ENCODE data around the gene CHCHD3. TPM values are rescaled to one million over a fixed set of nuclear protein-coding genes. Genes with fewer than 3 reads are reported as not detected.

The CHCHD3 gene
- total and polyA plus RNA-seq, 2 of the 4 experiments (the other 2 are of a cell fraction), result 56.9 to 141 TPM

DNA sequence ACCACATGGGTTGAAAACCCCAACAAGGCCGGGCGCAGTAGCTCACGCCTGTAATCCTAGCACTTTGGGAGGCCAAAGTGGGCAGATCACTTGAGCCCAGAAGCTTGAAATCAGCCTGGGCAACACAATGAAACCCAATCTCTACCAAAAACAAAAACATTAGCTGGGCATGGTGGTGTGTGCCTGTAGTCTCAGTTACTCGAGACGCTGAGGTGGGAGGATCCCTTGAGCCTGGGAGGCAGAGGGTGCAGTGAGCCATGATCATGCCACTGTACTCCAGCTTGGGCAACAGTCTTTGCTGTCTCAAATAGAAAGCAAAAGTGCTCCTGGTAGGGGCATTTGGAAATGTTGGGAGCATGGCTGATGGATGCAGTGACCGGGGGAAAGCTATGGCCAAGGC is 296.0 kb downstream of the CHCHD3 start:
- H2AK5ac ChIP-seq (ENCODE audit: low read depth, low read length), result no peak overlapping the region
- H2AFZ ChIP-seq (replicated peaks; ENCODE audit: low read length, poor library complexity), result no peak overlapping the region
- no peak overlapping the region for H4K5ac ChIP-seq (ENCODE audit: low read depth, low read length)
- no peaks in the 10 kb centered on the region for H3K79me1 ChIP-seq (ENCODE audit: low read depth in 1 of 2, low read length in 2 of 2)
- dilution Hi-C loops (cut with HindIII; ENCODE audit: low sequenced_read_pairs, unreplicated experiment), result no loop called here
- H2AK9ac ChIP-seq (replicated peaks; ENCODE audit: low read depth, low read length, poor library complexity), result no peak overlapping the region
- H3K9ac ChIP-seq (ENCODE audit: low read depth, low read length), result no peak overlapping the region
- H3K9me3 ChIP-seq (ENCODE audit: control insufficient read depth, insufficient read depth, low read length), result no peaks in the 10 kb centered on the region
- peaks cover 9% of the 10 kb centered on the region; the same call in 1 of the 2 replicates for H3K9me1 ChIP-seq (ENCODE audit: insufficient read depth, low read length)
- TF ChIP-seq, protein P1, sequence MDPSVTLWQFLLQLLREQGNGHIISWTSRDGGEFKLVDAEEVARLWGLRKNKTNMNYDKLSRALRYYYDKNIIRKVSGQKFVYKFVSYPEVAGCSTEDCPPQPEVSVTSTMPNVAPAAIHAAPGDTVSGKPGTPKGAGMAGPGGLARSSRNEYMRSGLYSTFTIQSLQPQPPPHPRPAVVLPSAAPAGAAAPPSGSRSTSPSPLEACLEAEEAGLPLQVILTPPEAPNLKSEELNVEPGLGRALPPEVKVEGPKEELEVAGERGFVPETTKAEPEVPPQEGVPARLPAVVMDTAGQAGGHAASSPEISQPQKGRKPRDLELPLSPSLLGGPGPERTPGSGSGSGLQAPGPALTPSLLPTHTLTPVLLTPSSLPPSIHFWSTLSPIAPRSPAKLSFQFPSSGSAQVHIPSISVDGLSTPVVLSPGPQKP (IDR thresholded peaks at IDR 0.05; ENCODE audit: borderline replicate concordance, low read depth, low read length), result no peak
- TF ChIP-seq RFX5 (IDR thresholded peaks at IDR 0.05; ENCODE audit: low read depth, low read length), result no peak
- no peak for TF ChIP-seq CHD1 (IDR thresholded peaks at IDR 0.05; ENCODE audit: low read depth, low read length)
- no peak for TF ChIP-seq FOS (IDR thresholded peaks at IDR 0.05; ENCODE audit: low read depth, low read length)
- TF ChIP-seq NFE2L2 (IDR thresholded peaks at IDR 0.05; ENCODE audit: low read depth, low read length), result no peak
- TF ChIP-seq, protein P2, sequence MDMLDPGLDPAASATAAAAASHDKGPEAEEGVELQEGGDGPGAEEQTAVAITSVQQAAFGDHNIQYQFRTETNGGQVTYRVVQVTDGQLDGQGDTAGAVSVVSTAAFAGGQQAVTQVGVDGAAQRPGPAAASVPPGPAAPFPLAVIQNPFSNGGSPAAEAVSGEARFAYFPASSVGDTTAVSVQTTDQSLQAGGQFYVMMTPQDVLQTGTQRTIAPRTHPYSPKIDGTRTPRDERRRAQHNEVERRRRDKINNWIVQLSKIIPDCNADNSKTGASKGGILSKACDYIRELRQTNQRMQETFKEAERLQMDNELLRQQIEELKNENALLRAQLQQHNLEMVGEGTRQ (IDR thresholded peaks at IDR 0.05; ENCODE audit: low read depth, low read length), result no peak
- intact Hi-C loops (cut with micrococcal nuclease), result no loop called here
- H4K20me1 ChIP-seq (ENCODE audit: insufficient read depth, low read length), result no peaks in the 10 kb centered on the region
- no peaks in the 10 kb centered on the region for H3K36me3 ChIP-seq (ENCODE audit: control insufficient read depth, insufficient read depth, low read length)
- H2BK120ac ChIP-seq (ENCODE audit: low read depth, low read length), result no peak overlapping the region
- H4K91ac ChIP-seq (ENCODE audit: insufficient read depth, low read depth, low read length), result no peak overlapping the region
- no peaks in the 10 kb centered on the region for H3K27me3 ChIP-seq (ENCODE audit: control insufficient read depth, insufficient read depth, low read length)
- no peak overlapping the region for H3K4me3 ChIP-seq (ENCODE audit: insufficient read depth, low read depth, low read length)
- no peak overlapping the region for H3K18ac ChIP-seq (ENCODE audit: low read depth, low read length)
- no peak overlapping the region for H3K23ac ChIP-seq (ENCODE audit: low read depth, low read length)
- H3K14ac ChIP-seq (replicated peaks; ENCODE audit: low read depth, low read length), result no peak overlapping the region
- CTCF ChIA-PET, result no interaction called here
- no peak for ATAC-seq (ENCODE audit: low read depth)
- POLR2A ChIA-PET (ENCODE audit: unreplicated experiment), result no interaction called here
- peaks cover 8% of the 10 kb centered on the region for H3K4me1 ChIP-seq (ENCODE audit: control insufficient read depth, insufficient read depth, low read length)
- no peak overlapping the region for H3K4ac ChIP-seq (ENCODE audit: low read depth, low read length)
- no TSS peak for BruUV-seq (replicated peaks)
- no peak overlapping the region for H2BK15ac ChIP-seq (ENCODE audit: low read depth, low read length)
- H2BK5ac ChIP-seq (ENCODE audit: low read depth, low read length, poor library complexity, severe bottlenecking), result no peak overlapping the region
- H4K8ac ChIP-seq (ENCODE audit: low read depth in 2 of 2, low read length in 2 of 2), result no peak overlapping the region
- H3K56ac ChIP-seq (ENCODE audit: extremely low read depth, insufficient read depth, low read length), result no peak overlapping the region
- no peak overlapping the region for H3K4me2 ChIP-seq (ENCODE audit: low read depth, low read length)
- WGBS, 2 experiments (ENCODE audit: extremely low coverage in 2 of 2, insufficient read length in 1 of 2), result no CpG with 5 or more reads among the region's 6 CpGs
- no peak for DNase-seq
- in situ Hi-C loops (cut with MboI; ENCODE audit: low sequenced_read_pairs), result no loop called here
- H2BK20ac ChIP-seq (ENCODE audit: low read depth, low read length), result no peak overlapping the region
- no peak overlapping the region for H3K27ac ChIP-seq (ENCODE audit: insufficient read depth, low read length)
